Neural cell (in vitro differentiated cells): ENCODE data around the gene ADAP1.

ENCODE experiments used
- EP300 ChIP-seq: fragments of 450-650 bp; conservative IDR thresholded peaks from 2 replicates; pipeline ENCODE4 v1.6.1; 2014; ENCODE audit warnings: antibody characterized with exemption, mild to moderate bottlenecking, moderate library complexity; ENCODE audit not compliant: poor library complexity, severe bottlenecking
- EZH2 ChIP-seq: fragments of 200-600, 300-800 bp; shearing (Covaris generic), sonication (generic); IDR thresholded peaks from 2 replicates; pipeline ENCODE4 v1.6.1; 2014; ENCODE audit warnings: antibody characterized with exemption, low read length, borderline replicate concordance, mild to moderate bottlenecking; ENCODE audit not compliant: insufficient read depth, poor library complexity, severe bottlenecking
- MXI1 ChIP-seq: fragments of 450-650 bp; conservative IDR thresholded peaks from 2 replicates; pipeline ENCODE4 v1.6.1; 2014; ENCODE audit warnings: antibody characterized with exemption, mild to moderate bottlenecking; ENCODE audit not compliant: poor library complexity, severe bottlenecking
- POLR2AphosphoS5 ChIP-seq: IDR thresholded peaks from 2 replicates; pipeline ENCODE4 v1.6.1; 2012
- SMC3 ChIP-seq: fragments of 450-650 bp; conservative IDR thresholded peaks from 2 replicates; pipeline ENCODE4 v1.6.1; 2014; ENCODE audit warnings: antibody characterized with exemption, mild to moderate bottlenecking, moderate library complexity; ENCODE audit not compliant: poor library complexity
- TAF1 ChIP-seq: IDR thresholded peaks from 2 replicates; pipeline ENCODE4 v1.6.1; 2012; ENCODE audit warnings: low read depth
- TF ChIP-seq, protein P1 (sequence below): fragments of 450-650 bp; IDR thresholded peaks from 2 replicates; pipeline ENCODE4 v1.5.1; 2014; ENCODE audit warnings: antibody characterized with exemption, mild to moderate bottlenecking, moderate library complexity; ENCODE audit not compliant: poor library complexity, severe bottlenecking
- TF ChIP-seq, protein P2 (sequence below): IDR thresholded peaks from 2 replicates; pipeline ENCODE4 v1.6.1; 2012; ENCODE audit warnings: borderline replicate concordance

DNA sequence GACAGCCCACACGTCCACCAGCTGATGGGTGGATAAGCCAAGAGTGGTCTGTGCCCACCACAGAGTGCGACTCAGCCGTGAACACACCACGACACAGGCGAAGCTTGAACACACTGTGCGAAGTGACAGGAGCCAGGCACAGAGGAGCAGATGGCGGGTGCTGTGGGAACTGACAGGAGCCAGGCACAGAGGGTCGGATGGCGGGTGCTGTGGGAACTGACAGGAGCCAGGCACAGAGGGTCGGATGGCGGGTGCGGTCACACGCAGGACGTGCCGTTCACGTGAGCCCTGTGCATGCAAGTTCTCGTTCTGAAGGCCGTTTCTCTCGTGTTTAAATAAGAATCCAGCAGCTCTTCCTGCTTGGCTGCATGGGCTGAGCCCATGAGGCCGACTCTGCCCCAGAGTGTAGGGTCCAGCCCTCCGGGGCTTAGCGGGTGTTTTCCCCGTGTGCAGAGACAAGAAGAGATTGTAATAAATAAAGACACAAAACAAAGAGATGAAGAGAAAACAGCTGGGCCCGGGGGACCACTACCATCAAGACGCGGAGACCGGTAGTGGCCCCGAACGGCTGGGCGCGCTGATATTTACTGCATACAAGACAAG lies 5.9 kb upstream of the ADAP1 start:
- TF ChIP-seq EP300 (no peak), POLR2AphosphoS5 (no peak), SMC3 (no peak), EZH2 (no peak), TAF1 (no peak), MXI1 (no peak)
- TF ChIP-seq, protein P1, sequence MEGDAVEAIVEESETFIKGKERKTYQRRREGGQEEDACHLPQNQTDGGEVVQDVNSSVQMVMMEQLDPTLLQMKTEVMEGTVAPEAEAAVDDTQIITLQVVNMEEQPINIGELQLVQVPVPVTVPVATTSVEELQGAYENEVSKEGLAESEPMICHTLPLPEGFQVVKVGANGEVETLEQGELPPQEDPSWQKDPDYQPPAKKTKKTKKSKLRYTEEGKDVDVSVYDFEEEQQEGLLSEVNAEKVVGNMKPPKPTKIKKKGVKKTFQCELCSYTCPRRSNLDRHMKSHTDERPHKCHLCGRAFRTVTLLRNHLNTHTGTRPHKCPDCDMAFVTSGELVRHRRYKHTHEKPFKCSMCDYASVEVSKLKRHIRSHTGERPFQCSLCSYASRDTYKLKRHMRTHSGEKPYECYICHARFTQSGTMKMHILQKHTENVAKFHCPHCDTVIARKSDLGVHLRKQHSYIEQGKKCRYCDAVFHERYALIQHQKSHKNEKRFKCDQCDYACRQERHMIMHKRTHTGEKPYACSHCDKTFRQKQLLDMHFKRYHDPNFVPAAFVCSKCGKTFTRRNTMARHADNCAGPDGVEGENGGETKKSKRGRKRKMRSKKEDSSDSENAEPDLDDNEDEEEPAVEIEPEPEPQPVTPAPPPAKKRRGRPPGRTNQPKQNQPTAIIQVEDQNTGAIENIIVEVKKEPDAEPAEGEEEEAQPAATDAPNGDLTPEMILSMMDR = no peak
- TF ChIP-seq, protein P2, sequence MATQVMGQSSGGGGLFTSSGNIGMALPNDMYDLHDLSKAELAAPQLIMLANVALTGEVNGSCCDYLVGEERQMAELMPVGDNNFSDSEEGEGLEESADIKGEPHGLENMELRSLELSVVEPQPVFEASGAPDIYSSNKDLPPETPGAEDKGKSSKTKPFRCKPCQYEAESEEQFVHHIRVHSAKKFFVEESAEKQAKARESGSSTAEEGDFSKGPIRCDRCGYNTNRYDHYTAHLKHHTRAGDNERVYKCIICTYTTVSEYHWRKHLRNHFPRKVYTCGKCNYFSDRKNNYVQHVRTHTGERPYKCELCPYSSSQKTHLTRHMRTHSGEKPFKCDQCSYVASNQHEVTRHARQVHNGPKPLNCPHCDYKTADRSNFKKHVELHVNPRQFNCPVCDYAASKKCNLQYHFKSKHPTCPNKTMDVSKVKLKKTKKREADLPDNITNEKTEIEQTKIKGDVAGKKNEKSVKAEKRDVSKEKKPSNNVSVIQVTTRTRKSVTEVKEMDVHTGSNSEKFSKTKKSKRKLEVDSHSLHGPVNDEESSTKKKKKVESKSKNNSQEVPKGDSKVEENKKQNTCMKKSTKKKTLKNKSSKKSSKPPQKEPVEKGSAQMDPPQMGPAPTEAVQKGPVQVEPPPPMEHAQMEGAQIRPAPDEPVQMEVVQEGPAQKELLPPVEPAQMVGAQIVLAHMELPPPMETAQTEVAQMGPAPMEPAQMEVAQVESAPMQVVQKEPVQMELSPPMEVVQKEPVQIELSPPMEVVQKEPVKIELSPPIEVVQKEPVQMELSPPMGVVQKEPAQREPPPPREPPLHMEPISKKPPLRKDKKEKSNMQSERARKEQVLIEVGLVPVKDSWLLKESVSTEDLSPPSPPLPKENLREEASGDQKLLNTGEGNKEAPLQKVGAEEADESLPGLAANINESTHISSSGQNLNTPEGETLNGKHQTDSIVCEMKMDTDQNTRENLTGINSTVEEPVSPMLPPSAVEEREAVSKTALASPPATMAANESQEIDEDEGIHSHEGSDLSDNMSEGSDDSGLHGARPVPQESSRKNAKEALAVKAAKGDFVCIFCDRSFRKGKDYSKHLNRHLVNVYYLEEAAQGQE = no peak
